ENCODE data around the gene BAHCC1. TPM values are rescaled to one million over a fixed set of nuclear protein-coding genes. Genes with fewer than 3 reads are reported as not detected.

BAHCC1 gene
- total and polyA plus RNA-seq, 8 donors: 4.9 to 56.2 (median 9.4) TPM

DNA sequence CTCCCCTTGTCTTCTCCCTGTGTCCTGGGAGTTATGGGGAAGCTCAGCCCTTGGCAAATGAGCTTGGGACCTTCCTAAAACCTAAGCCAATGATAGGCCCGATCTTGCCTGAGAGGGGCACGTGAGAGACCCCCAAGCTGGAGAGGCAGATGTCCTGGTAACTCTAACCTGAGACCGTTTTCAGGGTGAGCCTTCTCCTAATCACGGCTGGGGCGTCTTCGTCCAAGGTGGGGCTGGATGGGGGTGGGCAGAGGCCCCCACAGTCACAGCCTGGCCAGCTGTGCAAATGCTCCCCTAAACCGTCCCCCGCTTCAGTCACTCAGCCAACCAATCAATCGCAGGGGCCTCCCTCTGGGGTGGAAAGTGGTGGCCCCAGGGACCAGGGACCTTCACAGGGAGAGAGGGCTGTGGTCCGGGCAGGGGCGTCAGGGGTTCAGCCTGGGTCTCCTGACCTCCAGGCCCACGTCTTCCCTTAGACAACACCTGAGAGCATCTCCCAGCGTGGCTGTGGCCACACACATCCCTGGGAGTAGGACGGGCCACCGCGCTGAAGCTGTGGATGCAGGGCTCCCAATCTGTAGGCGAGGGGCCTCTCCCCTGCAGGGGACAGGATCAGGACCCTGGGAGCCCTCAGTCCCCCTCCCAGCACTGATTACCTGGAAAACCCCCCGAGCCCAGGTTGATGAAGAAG is 86.7 kb downstream of the BAHCC1 start:
- Histone ChIP-seq H3K27ac (peak overlapping the region in 3 of 5 donors; percentile 2 to 67 (median 23)), H3K9me3 (no peaks in the 10 kb centered on the region), H3K27me3 (peaks cover 0 to 32% (median 3%) of the 10 kb centered on the region in 3 donors), H3K36me3 (no peaks in the 10 kb centered on the region), H3K4me1 (peaks cover 31 to 54% (median 40%) of the 10 kb centered on the region in 4 donors), H3K4me3 (peak overlapping the region; percentile 55 to 60 (median 56))
- no peak for DNase-seq
- 59 to 69% (median 67%) methylated on average over 15 to 18 of the region's 18 CpGs for WGBS, 5 donors
- intact Hi-C loops (cut with DNase I; ENCODE audit: low total_unique reads): loop anchor here (10.0 kb wide), 3 partner anchors 47 to 177 kb away; no protein-coding TSS in a partner anchor
- no peak for TF ChIP-seq POLR2AphosphoS5 (IDR thresholded peaks at IDR 0.05)
- no peak for TF ChIP-seq POLR2A (IDR thresholded peaks at IDR 0.05)

DNA sequence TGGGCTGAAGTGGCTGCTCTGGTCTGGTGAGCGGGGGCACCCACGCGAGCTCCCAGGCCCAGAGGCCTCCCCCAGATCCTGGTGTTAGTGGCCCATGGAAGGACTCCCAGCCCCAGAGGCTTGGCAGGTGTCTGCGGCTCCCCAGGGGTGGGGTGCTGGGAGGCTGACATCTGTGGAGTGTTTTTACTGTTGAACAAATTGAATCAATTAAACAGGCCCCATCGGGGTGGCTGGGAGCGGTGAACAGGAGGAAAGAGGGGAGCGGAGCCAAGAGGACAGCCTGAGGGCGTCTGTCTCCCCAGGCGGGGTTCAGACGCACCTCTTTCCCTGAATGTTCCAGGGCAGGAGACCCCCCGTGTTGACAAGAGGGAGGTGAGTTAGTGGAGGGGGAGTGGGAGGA is 87.4 kb downstream of the BAHCC1 start:
- Histone ChIP-seq H3K36me3 (no peaks in the 10 kb centered on the region), H3K4me1 (peaks cover 36 to 61% (median 45%) of the 10 kb centered on the region in 4 donors), H3K27ac (peak overlapping the region in 2 of 5 donors; percentile 2 to 12), H3K4me3 (no peak overlapping the region), H3K9me3 (no peaks in the 10 kb centered on the region), H3K27me3 (peaks cover 0 to 32% (median 3%) of the 10 kb centered on the region in 3 donors)
- no peak for DNase-seq
- intact Hi-C loops (cut with DNase I; ENCODE audit: low total_unique reads): loop anchor here (10.0 kb wide), 3 partner anchors 48 to 178 kb away; no protein-coding TSS in a partner anchor
- WGBS, 5 donors: 70 to 84% (median 78%) methylated on average over 11 of the region's 11 CpGs
- TF ChIP-seq EP300 (IDR thresholded peaks at IDR 0.05) (no peak), POLR2A (IDR thresholded peaks at IDR 0.05) (no peak), POLR2AphosphoS5 (IDR thresholded peaks at IDR 0.05) (no peak)
- TF ChIP-seq, protein P1, sequence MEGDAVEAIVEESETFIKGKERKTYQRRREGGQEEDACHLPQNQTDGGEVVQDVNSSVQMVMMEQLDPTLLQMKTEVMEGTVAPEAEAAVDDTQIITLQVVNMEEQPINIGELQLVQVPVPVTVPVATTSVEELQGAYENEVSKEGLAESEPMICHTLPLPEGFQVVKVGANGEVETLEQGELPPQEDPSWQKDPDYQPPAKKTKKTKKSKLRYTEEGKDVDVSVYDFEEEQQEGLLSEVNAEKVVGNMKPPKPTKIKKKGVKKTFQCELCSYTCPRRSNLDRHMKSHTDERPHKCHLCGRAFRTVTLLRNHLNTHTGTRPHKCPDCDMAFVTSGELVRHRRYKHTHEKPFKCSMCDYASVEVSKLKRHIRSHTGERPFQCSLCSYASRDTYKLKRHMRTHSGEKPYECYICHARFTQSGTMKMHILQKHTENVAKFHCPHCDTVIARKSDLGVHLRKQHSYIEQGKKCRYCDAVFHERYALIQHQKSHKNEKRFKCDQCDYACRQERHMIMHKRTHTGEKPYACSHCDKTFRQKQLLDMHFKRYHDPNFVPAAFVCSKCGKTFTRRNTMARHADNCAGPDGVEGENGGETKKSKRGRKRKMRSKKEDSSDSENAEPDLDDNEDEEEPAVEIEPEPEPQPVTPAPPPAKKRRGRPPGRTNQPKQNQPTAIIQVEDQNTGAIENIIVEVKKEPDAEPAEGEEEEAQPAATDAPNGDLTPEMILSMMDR (IDR thresholded peaks at IDR 0.05): no peak

DNA sequence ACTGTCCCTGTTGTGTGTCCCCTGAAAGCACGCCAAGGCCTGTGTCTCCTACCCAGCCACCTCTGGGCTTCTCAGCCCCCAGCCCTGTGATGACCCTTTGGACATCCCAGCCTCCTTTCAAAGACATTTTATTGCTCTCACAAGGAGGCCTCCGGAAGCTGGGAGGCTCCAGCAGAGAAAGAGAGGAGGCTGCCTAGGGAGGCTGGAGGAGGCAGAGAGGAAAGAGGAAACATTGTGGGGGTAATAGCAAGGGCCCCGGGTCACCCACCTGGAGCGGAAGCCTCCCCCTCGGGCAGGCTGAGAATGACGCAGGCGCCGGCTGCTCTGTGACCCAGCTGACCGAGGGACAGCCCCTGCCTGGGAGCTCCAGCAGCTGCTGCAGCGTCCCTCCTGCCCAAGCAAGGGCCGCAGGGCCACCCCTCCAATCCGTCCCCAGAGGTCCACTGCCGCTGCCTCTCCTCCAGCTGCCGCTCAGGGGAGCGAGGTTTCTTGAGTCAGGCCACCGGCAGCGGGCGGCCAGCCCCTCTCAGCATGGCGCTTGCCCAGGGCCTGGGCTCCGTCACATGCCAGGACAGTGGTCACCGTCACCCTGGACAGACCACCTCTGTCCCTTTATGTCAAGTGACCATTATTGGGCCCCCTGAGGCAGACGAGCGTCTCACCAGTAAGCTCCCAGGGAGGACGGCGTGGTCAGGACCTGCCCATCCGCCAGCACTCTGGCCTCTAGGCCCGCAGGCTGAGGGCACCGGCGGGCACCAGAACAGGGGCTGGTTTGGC is 88.0 kb downstream of the BAHCC1 start:
- intact Hi-C loops (cut with DNase I; ENCODE audit: low total_unique reads): loop anchor here (10.0 kb wide), 3 partner anchors 48 to 178 kb away; no protein-coding TSS in a partner anchor
- H3K36me3 ChIP-seq: no peaks in the 10 kb centered on the region
- H3K4me3 ChIP-seq: peak overlapping the region in 3 of 4 donors; percentile 39 to 56 (median 39)
- TF ChIP-seq POLR2A (IDR thresholded peaks at IDR 0.05) (no peak), POLR2AphosphoS5 (IDR thresholded peaks at IDR 0.05) (no peak), EP300 (IDR thresholded peaks at IDR 0.05) (no peak)
- TF ChIP-seq, protein P1 (IDR thresholded peaks at IDR 0.05): no peak
- WGBS, 5 donors: 60 to 78% (median 67%) methylated on average over 18 to 29 of the region's 29 CpGs
- peaks cover 39 to 66% (median 50%) of the 10 kb centered on the region in 4 donors for H3K4me1 ChIP-seq
- peaks cover 0 to 32% (median 3%) of the 10 kb centered on the region in 3 donors for H3K27me3 ChIP-seq
- peak in 1 of 2 donors; percentile 84 for DNase-seq
- no peaks in the 10 kb centered on the region for H3K9me3 ChIP-seq
- peak overlapping the region in 1 of 5 donors; percentile 12 for H3K27ac ChIP-seq

DNA sequence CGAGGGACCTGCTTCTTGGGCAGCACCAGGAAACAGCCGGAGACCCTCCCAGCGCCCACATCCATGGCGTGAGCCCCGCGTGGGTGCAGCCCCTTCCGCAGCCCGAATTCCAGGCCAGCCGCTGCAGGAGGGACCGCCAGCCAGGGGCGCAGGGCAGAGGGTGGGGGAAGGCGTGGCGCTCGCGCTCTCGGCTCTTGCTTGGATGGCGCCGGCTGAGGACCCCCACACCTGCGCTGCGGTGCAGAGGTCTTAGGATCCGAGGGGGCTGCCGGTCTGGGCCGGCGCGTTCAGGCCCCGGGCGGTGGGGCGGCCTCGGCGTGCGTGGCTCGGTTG is 88.6 kb downstream of the BAHCC1 start:
- Histone ChIP-seq H3K4me1 (peaks cover 44 to 72% (median 55%) of the 10 kb centered on the region in 4 donors), H3K27ac (no peak overlapping the region), H3K27me3 (peaks cover 0 to 32% (median 3%) of the 10 kb centered on the region in 3 donors), H3K4me3 (peak overlapping the region; percentile 36 to 56 (median 39)), H3K36me3 (no peaks in the 10 kb centered on the region), H3K9me3 (no peaks in the 10 kb centered on the region)
- intact Hi-C loops (cut with DNase I; ENCODE audit: low total_unique reads): loop anchor here (10.0 kb wide), 3 partner anchors 49 to 179 kb away; no protein-coding TSS in a partner anchor
- DNase-seq: no peak
- no peak for TF ChIP-seq EP300 (IDR thresholded peaks at IDR 0.05)
- WGBS, 5 donors: 3 to 52% (median 33%) methylated on average over 7 to 32 of the region's 32 CpGs
